GM12878 (cell line): ENCODE measurements around the gene TRMU. TPM values are rescaled to one million over a fixed set of nuclear protein-coding genes. Genes with fewer than 3 reads are reported as not detected.

Source experiments
- ATAC-seq: fragments of 200-7000 bp; cut with Tn5 transposase; 3 replicates; pipeline ENCODE4 v1.9.1; 2020; ENCODE audit warnings: mild to moderate bottlenecking, moderate library complexity
- BruUV-seq: library from RNA; stranded (reverse); fragments of 400-500 nt; replicated peaks from 2 replicates; lab custom pipeline; 2021; lab: Mats Ljungman, UMichigan
- CTCF ChIA-PET: fragments of 300-600 bp; sonication (Branson Sonifier 250); formaldehyde crosslinking; extraction: SDS; loops from one replicate; lab custom pipeline; 2021; ENCODE audit warnings: inconsistent platforms; lab: Yijun Ruan, JAX
- POLR2A ChIA-PET: fragments of 350-600 bp; formaldehyde crosslinking; extraction: SDS; loops from one replicate; lab custom pipeline; 2021; ENCODE audit warnings: inconsistent platforms; lab: Charles Lee
- RAD21 ChIA-PET: fragments of 300-600 bp; sonication (Branson Sonifier 250); formaldehyde crosslinking; loops from one replicate; lab custom pipeline; 2023; ENCODE audit warnings: antibody characterized with exemption; ENCODE audit not compliant: unreplicated experiment; lab: Charles Lee
- SMC1A ChIA-PET: fragments of 300-600 bp; sonication (Branson Sonifier 250); formaldehyde crosslinking; loops from one replicate; lab custom pipeline; 2023; ENCODE audit not compliant: unreplicated experiment, uncharacterized antibody; lab: Charles Lee
- DNase-seq: peaks from one replicate; pipeline ENCODE4 v3.0.0-alpha.2; 2011; ENCODE audit warnings: low read depth, low spot score
- FAIRE-seq: peaks from 3 replicates; lab custom pipeline; 2011; peaks lifted over from hg19 to GRCh38; lab: Jason Lieb, UNC
- H2AFZ ChIP-seq: 2 replicates; pipeline ENCODE4 v1.6.0; 2011; ENCODE audit warnings: low read depth, low read length, control low read depth; ENCODE audit not compliant: control insufficient read depth
- H3K27ac ChIP-seq: 2 replicates; pipeline ENCODE4 v1.5.1; 2011; ENCODE audit warnings: control low read depth; ENCODE audit not compliant: control insufficient read depth, insufficient read depth
- H3K27me3 ChIP-seq, 2 experiments: replicated peaks in 1 of 2; 2 replicates each; pipeline versions ENCODE4 v1.6.0 to v1.6.1; 2011; ENCODE audit warnings: low read length in 1 of 2; ENCODE audit not compliant: control insufficient read depth in 2 of 2, insufficient read depth in 2 of 2
- H3K36me3 ChIP-seq, 2 experiments: 2 replicates each; pipeline ENCODE4 v1.5.1; 2011; ENCODE audit warnings: low read length in 1 of 2; ENCODE audit not compliant: control insufficient read depth in 2 of 2, insufficient read depth in 2 of 2
- H3K4me1 ChIP-seq: 2 replicates; pipeline ENCODE4 v1.6.1; 2011; ENCODE audit warnings: mild to moderate bottlenecking, low read length, moderate library complexity, mixed read lengths; ENCODE audit not compliant: control insufficient read depth, insufficient read depth
- H3K4me2 ChIP-seq: 2 replicates; pipeline ENCODE4 v1.6.0; 2011; ENCODE audit warnings: control low read depth; ENCODE audit not compliant: control insufficient read depth, insufficient read depth
- H3K4me3 ChIP-seq: fragments of 200-600 bp; sonication (generic); 2 replicates; pipeline ENCODE4 v1.5.1; 2016
- H3K79me2 ChIP-seq: 2 replicates; pipeline ENCODE4 v1.6.0; 2011; ENCODE audit warnings: low read length; ENCODE audit not compliant: control insufficient read depth, insufficient read depth
- H3K9ac ChIP-seq: 2 replicates; pipeline ENCODE4 v1.8.0; 2011; ENCODE audit warnings: low read length, control low read depth, mixed read lengths; ENCODE audit not compliant: control insufficient read depth, insufficient read depth
- H3K9me3 ChIP-seq: replicated peaks from 3 replicates; pipeline ENCODE4 v1.5.1; 2011; ENCODE audit warnings: mild to moderate bottlenecking, low read length; ENCODE audit not compliant: control insufficient read depth, insufficient read depth
- H4K20me1 ChIP-seq: 2 replicates; pipeline ENCODE4 v1.6.0; 2011; ENCODE audit not compliant: control insufficient read depth, insufficient read depth
- CBX5 ChIP-seq: sonication (generic); IDR thresholded peaks from 2 replicates; pipeline ENCODE4 v1.6.1; 2016; ENCODE audit warnings: low read depth, moderate library complexity, mild to moderate bottlenecking, inconsistent platforms
- CEBPB ChIP-seq, 2 experiments: fragments of 150-350 bp in 1 of 2; IDR thresholded peaks; 2 replicates each; pipeline ENCODE4 v1.6.1; 2012 to 2014; ENCODE audit warnings: low read depth in 2 of 2, low read length in 2 of 2, borderline replicate concordance in 1 of 2, inconsistent platforms in 1 of 2
- IKZF2 ChIP-seq, 2 experiments: fragments of 450-650 bp; IDR thresholded peaks; 2 replicates each; pipeline ENCODE4 v1.6.1; 2017; ENCODE audit warnings: mild to moderate bottlenecking in 2 of 2, moderate library complexity in 2 of 2
- MTA2 ChIP-seq: fragments of 450-650 bp; IDR thresholded peaks from 2 replicates; pipeline ENCODE4 v1.6.1; 2016; ENCODE audit warnings: low read depth, mild to moderate bottlenecking, moderate library complexity
- NBN ChIP-seq: fragments of 450-650 bp; IDR thresholded peaks from 2 replicates; pipeline ENCODE4 v1.6.1; 2016
- NFXL1 ChIP-seq: fragments of 450-650 bp; IDR thresholded peaks from 2 replicates; pipeline ENCODE4 v1.6.1; 2017; ENCODE audit warnings: antibody characterized with exemption, mild to moderate bottlenecking, borderline replicate concordance
- NR2F1 ChIP-seq: fragments of 450-650 bp; conservative IDR thresholded peaks from 2 replicates; pipeline ENCODE4 v1.6.1; 2017; ENCODE audit warnings: mild to moderate bottlenecking
- NRF1 ChIP-seq: conservative IDR thresholded peaks from 2 replicates; pipeline ENCODE4 v1.6.1; 2011; ENCODE audit warnings: mild to moderate bottlenecking, low read depth, low read length, improper control_type of control experiment
- RB1 ChIP-seq: fragments of 450-650 bp; formaldehyde crosslinking; IDR thresholded peaks from 2 replicates; pipeline ENCODE4 v1.6.1; 2017; ENCODE audit warnings: mild to moderate bottlenecking, borderline replicate concordance
- RBBP5 ChIP-seq: fragments of 200-600 bp; sonication (generic); conservative IDR thresholded peaks from 2 replicates; pipeline ENCODE4 v1.6.1; 2016
- SIN3A ChIP-seq: IDR thresholded peaks from 2 replicates; pipeline ENCODE4 v1.6.1; 2012; ENCODE audit warnings: low read depth, low read length, improper control_type of control experiment
- WGBS: methylation state at CpG from one replicate; pipeline ENCODE4 v1.1.6; 2016; ENCODE audit warnings: low lambda C conversion rate; ENCODE audit not compliant: insufficient replicate concordance, insufficient coverage; ENCODE audit errors: missing lambda C conversion rate; 5-methylcytosine and 5-hydroxymethylcytosine counted together
- in situ Hi-C: fragments of 300-500 bp; cut with MboI; formaldehyde crosslinking; loops from 9 replicates; pipeline ENCODE4 v1.14.3; 2018; ENCODE audit warnings: mixed read lengths
- intact Hi-C: fragments of 100-400 bp; cut with micrococcal nuclease; formaldehyde crosslinking; loops from one replicate; pipeline ENCODE4 v1.14.2; 2022; ENCODE audit not compliant: unreplicated experiment
- polyA plus RNA-seq, 11 experiments: library from polyadenylated mRNA; depleted of rRNA in 4 of 11; unstranded in 6 of 11; stranded (reverse) in 5 of 11; fragments of >200 nt; fragmentation: Nextera tagmentation in 4 of 11; fragmentation: Illumina TruSeq in 1 of 11; extraction: Ambion mirVana in 4 of 11; extraction: Trizol in 1 of 11; gene quantifications; 1 replicate in 1 of 11; 2 replicates in 10 of 11; pipeline versions ENCODE4 v1.2.1 to v1.2.3, GENCODE V29; 2011 to 2016; ENCODE audit warnings: inconsistent platforms in 2 of 11, missing spikeins in 2 of 11, low read depth in 1 of 11
- total RNA-seq, 4 experiments: library from RNA; depleted of rRNA in 3 of 4; stranded (reverse); fragments of >200 nt in 3 of 4; fragmentation: Illumina TruSeq in 1 of 4; extraction: Trizol in 1 of 4; gene quantifications; 2 replicates each; pipeline versions ENCODE4 v1.2.1 to v1.2.3, GENCODE V29; 2013 to 2021
- TF ChIP-seq, protein P1 (sequence below): fragments of 450-650 bp; conservative IDR thresholded peaks from 2 replicates; pipeline ENCODE4 v1.6.1; 2017; ENCODE audit warnings: mild to moderate bottlenecking, moderate library complexity
- TF ChIP-seq, protein P2 (sequence below): IDR thresholded peaks from 2 replicates; pipeline ENCODE4 v1.6.1; 2012; ENCODE audit warnings: low read depth, low read length, improper control_type of control experiment
- TF ChIP-seq, protein P3 (sequence below): fragments of 450-650 bp; IDR thresholded peaks from 2 replicates; pipeline ENCODE4 v1.6.1; 2016; ENCODE audit warnings: mild to moderate bottlenecking
- TF ChIP-seq, protein P4 (sequence below): fragments of 150-350 bp; IDR thresholded peaks from 2 replicates; pipeline ENCODE4 v1.6.1; 2016; ENCODE audit warnings: low read depth, low read length

TRMU gene
- total and polyA plus RNA-seq, 10 of the 15 experiments (the other 5 are each of a cell fraction or from before 2014, with no cell fraction given): 3.5 to 57.0 (median 44.0) TPM

DNA sequence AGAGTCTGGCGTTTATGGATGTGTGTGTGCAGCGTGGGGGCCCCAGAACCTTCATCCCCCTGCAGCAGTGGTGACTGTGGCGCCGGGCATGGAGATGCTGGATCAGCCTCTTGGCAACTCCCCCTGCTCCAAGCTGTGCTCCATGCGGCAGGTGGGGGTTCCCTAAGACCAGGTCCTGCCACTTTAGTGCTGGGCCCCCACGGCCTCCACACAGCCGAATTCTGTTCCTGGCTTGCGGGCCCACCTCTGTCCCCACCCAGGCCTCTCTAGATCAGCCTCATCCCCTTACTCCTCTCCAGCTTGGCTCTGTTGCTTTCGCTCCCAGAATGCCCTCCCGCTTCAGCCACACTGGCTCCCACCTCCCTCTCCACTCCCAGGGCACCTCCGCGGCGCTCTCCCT lies 59.6 kb downstream of the TRMU start:
- no peaks in the 10 kb centered on the region for H3K4me1 ChIP-seq
- H2AFZ ChIP-seq: no peak overlapping the region
- intact Hi-C loops: no loop called here
- H3K9me3 ChIP-seq: no peaks in the 10 kb centered on the region
- no peak for DNase-seq
- no peak overlapping the region for H3K27ac ChIP-seq
- in situ Hi-C loops: no loop called here
- no peaks in the 10 kb centered on the region for H4K20me1 ChIP-seq
- H3K36me3 ChIP-seq: no peaks in the 10 kb centered on the region
- WGBS: 50% methylated on average over 13 of the region's 13 CpGs
- no TSS peak for BruUV-seq
- ChIA-PET POLR2A (no interaction called here), CTCF (no interaction called here), RAD21 (no interaction called here), SMC1A (no interaction called here)
- H3K79me2 ChIP-seq: no peaks in the 10 kb centered on the region
- no peak overlapping the region for H3K4me2 ChIP-seq
- ATAC-seq: no peak
- no peak overlapping the region for H3K9ac ChIP-seq
- FAIRE-seq: no peak
- TF ChIP-seq, protein P1, sequence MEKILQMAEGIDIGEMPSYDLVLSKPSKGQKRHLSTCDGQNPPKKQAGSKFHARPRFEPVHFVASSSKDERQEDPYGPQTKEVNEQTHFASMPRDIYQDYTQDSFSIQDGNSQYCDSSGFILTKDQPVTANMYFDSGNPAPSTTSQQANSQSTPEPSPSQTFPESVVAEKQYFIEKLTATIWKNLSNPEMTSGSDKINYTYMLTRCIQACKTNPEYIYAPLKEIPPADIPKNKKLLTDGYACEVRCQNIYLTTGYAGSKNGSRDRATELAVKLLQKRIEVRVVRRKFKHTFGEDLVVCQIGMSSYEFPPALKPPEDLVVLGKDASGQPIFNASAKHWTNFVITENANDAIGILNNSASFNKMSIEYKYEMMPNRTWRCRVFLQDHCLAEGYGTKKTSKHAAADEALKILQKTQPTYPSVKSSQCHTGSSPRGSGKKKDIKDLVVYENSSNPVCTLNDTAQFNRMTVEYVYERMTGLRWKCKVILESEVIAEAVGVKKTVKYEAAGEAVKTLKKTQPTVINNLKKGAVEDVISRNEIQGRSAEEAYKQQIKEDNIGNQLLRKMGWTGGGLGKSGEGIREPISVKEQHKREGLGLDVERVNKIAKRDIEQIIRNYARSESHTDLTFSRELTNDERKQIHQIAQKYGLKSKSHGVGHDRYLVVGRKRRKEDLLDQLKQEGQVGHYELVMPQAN: no peak
- TF ChIP-seq CEBPB (IDR thresholded peaks at IDR 0.05; ENCODE audit: borderline replicate concordance in 1 of 2, low read depth in 2 of 2, low read length in 2 of 2) (no peak), RB1 (no peak), NR2F1 (no peak), MTA2 (no peak), NBN (no peak), NFXL1 (no peak), RBBP5 (no peak), SIN3A (no peak), NRF1 (no peak), IKZF2 (IDR thresholded peaks at IDR 0.05) (no peak), CBX5 (no peak)
- TF ChIP-seq, protein P2, sequence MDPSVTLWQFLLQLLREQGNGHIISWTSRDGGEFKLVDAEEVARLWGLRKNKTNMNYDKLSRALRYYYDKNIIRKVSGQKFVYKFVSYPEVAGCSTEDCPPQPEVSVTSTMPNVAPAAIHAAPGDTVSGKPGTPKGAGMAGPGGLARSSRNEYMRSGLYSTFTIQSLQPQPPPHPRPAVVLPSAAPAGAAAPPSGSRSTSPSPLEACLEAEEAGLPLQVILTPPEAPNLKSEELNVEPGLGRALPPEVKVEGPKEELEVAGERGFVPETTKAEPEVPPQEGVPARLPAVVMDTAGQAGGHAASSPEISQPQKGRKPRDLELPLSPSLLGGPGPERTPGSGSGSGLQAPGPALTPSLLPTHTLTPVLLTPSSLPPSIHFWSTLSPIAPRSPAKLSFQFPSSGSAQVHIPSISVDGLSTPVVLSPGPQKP: no peak
- TF ChIP-seq, protein P3, sequence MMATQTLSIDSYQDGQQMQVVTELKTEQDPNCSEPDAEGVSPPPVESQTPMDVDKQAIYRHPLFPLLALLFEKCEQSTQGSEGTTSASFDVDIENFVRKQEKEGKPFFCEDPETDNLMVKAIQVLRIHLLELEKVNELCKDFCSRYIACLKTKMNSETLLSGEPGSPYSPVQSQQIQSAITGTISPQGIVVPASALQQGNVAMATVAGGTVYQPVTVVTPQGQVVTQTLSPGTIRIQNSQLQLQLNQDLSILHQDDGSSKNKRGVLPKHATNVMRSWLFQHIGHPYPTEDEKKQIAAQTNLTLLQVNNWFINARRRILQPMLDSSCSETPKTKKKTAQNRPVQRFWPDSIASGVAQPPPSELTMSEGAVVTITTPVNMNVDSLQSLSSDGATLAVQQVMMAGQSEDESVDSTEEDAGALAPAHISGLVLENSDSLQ: no peak
- TF ChIP-seq, protein P4, sequence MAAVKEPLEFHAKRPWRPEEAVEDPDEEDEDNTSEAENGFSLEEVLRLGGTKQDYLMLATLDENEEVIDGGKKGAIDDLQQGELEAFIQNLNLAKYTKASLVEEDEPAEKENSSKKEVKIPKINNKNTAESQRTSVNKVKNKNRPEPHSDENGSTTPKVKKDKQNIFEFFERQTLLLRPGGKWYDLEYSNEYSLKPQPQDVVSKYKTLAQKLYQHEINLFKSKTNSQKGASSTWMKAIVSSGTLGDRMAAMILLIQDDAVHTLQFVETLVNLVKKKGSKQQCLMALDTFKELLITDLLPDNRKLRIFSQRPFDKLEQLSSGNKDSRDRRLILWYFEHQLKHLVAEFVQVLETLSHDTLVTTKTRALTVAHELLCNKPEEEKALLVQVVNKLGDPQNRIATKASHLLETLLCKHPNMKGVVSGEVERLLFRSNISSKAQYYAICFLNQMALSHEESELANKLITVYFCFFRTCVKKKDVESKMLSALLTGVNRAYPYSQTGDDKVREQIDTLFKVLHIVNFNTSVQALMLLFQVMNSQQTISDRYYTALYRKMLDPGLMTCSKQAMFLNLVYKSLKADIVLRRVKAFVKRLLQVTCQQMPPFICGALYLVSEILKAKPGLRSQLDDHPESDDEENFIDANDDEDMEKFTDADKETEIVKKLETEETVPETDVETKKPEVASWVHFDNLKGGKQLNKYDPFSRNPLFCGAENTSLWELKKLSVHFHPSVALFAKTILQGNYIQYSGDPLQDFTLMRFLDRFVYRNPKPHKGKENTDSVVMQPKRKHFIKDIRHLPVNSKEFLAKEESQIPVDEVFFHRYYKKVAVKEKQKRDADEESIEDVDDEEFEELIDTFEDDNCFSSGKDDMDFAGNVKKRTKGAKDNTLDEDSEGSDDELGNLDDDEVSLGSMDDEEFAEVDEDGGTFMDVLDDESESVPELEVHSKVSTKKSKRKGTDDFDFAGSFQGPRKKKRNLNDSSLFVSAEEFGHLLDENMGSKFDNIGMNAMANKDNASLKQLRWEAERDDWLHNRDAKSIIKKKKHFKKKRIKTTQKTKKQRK: no peak
- no peak overlapping the region for H3K4me3 ChIP-seq
- H3K27me3 ChIP-seq: no peaks in the 10 kb centered on the region; a peak in 1 of 4 replicates
